Smooth muscle cell of the brain vasculature (primary cell): Measurements from ENCODE around the gene TNNC2.
A peak's percentile ranks its signal among the peaks of the same experiment; 100 is the strongest.
"Not testable (repeated sequence)": the region's sequence is repeated elsewhere in the genome, so short reads cannot be mapped to it uniquely, and the experiment has no call there.

Source experiments
- DNase-seq: peaks from one replicate; pipeline ENCODE4 v3.0.0-alpha.2; 2012; ENCODE audit warnings: low read depth, low spot score

The TNNC2 gene

GRCh38 chr20:45848969-45849582 lies 22.0 kb upstream of the TNNC2 start:
- DNase-seq = no peak

- DNase-seq = no peak
Measured at GRCh38 chr20:45848421-45848820, 21.3 kb upstream of the TNNC2 start.

GRCh38 chr20:45845452-45845851 lies 18.3 kb upstream of the TNNC2 start:
- DNase-seq = no peak

- no peak for DNase-seq
Measured at GRCh38 chr20:45843506-45843905, 16.4 kb upstream of the TNNC2 start.

GRCh38 chr20:45842169-45842812 lies 15.2 kb upstream of the TNNC2 start:
- DNase-seq = no peak

- DNase-seq = no peak
Measured at GRCh38 chr20:45841407-45842129, 14.5 kb upstream of the TNNC2 start.

GRCh38 chr20:45840700-45841198 lies 13.6 kb upstream of the TNNC2 start:
- DNase-seq = no peak

- DNase-seq = no peak
Measured at GRCh38 chr20:45836841-45837240, 9.7 kb upstream of the TNNC2 start.

- DNase-seq = no peak
Measured at GRCh38 chr20:45835825-45836224, 8.7 kb upstream of the TNNC2 start.

- DNase-seq = no peak
Measured at GRCh38 chr20:45835329-45835765, 8.2 kb upstream of the TNNC2 start.

GRCh38 chr20:45834797-45835161 lies 7.7 kb upstream of the TNNC2 start:
- DNase-seq = no peak

- no peak for DNase-seq
Measured at GRCh38 chr20:45833883-45834796, 7.0 kb upstream of the TNNC2 start.

GRCh38 chr20:45833030-45833882 lies 6.1 kb upstream of the TNNC2 start, which contains the start of gene SNX21:
Gene SNX21 (plus strand): TSS chr20:45833799. CDS start chr20:45833920, 121 bp downstream.
- DNase-seq = peak; percentile 53

GRCh38 chr20:45832619-45833018 lies 5.5 kb upstream of the TNNC2 start:
- no peak for DNase-seq

- not testable (repeated sequence) for DNase-seq
Measured at GRCh38 chr20:45829673-45830106, 2.6 kb upstream of the TNNC2 start.

- DNase-seq = no peak
Measured at GRCh38 chr20:45828589-45828988, 1.5 kb upstream of the TNNC2 start.

GRCh38 chr20:45827712-45828111 lies 600 bp upstream of the TNNC2 start:
- DNase-seq = no peak

- DNase-seq = peak; percentile 65
Measured at GRCh38 chr20:45826381-45827019, 612 bp downstream of the TNNC2 start.

- DNase-seq = no peak
Measured at GRCh38 chr20:45823949-45824835, 2.9 kb downstream of the TNNC2 start.
